Tibial artery (tissue), 4 donors: ENCODE results near the gene NINL.

Source experiments
- DNase-seq, 2 donors: peaks; one replicate each; pipeline ENCODE4 v3.0.0-alpha.2; 2019
- H3K27ac ChIP-seq, 2 donors: fragments of 200-600 bp; sonication (generic) in 1 of 2; 1 replicate in 1 of 2; 2 replicates in 1 of 2; pipeline ENCODE4 v1.5.1; 2018 to 2019; ENCODE audit warnings: mild to moderate bottlenecking in 1 of 2
- H3K27me3 ChIP-seq, 2 donors: fragments of 200-600 bp; sonication (generic) in 1 of 2; one replicate each; pipeline versions ENCODE4 v1.5.1 to v1.6.0; 2016 to 2019
- H3K36me3 ChIP-seq, 3 donors: fragments of 200-600 bp; sonication (generic) in 2 of 3; one replicate each; pipeline ENCODE4 v1.5.1; 2016 to 2019; ENCODE audit warnings: mild to moderate bottlenecking in 2 of 3
- H3K4me1 ChIP-seq, 4 donors: fragments of 200-600 bp; sonication (generic) in 2 of 4; 1 replicate in 3 of 4; 2 replicates in 1 of 4; pipeline ENCODE4 v1.5.1; 2016 to 2019
- H3K4me3 ChIP-seq, 2 donors: fragments of 200-600 bp; sonication (generic) in 1 of 2; 1 replicate in 1 of 2; 2 replicates in 1 of 2; pipeline ENCODE4 v1.5.1; 2018 to 2019; ENCODE audit warnings: mild to moderate bottlenecking in 2 of 2
- H3K9me3 ChIP-seq, 3 donors: fragments of 200-600 bp; sonication (generic) in 1 of 3; one replicate each; pipeline ENCODE4 v1.5.1; 2016 to 2019
- CTCF ChIP-seq, 2 experiments: fragments of 200-600 bp in 1 of 2; fragments of 450-650 bp in 1 of 2; IDR thresholded peaks; one replicate each; pipeline ENCODE4 v1.5.1; 2017 to 2019; ENCODE audit warnings: antibody characterized with exemption in 2 of 2, mild to moderate bottlenecking in 1 of 2, moderate library complexity in 1 of 2
- intact Hi-C: fragments of 100-400 bp; cut with DNase I; formaldehyde crosslinking; loops from one replicate; pipeline ENCODE4 v1.15.0; 2023; ENCODE audit warnings: low total_unique reads

NINL gene

GRCh38 chr20:25437153-25437581 is 148.2 kb downstream of the NINL start:
- Histone ChIP-seq H3K27me3 (no peaks in the 10 kb centered on the region), H3K27ac (no peak overlapping the region), H3K36me3 (no peaks in the 10 kb centered on the region), H3K9me3 (no peaks in the 10 kb centered on the region), H3K4me1 (no peaks in the 10 kb centered on the region), H3K4me3 (no peak overlapping the region)
- intact Hi-C loops = no loop called here
- TF ChIP-seq CTCF (IDR thresholded peaks at IDR 0.05) = no peak
- DNase-seq = no peak

GRCh38 chr20:25424536-25424935 is 160.8 kb downstream of the NINL start:
- H3K9me3 ChIP-seq = no peaks in the 10 kb centered on the region
- H3K4me3 ChIP-seq = no peak overlapping the region
- H3K27me3 ChIP-seq = no peaks in the 10 kb centered on the region
- no peak for TF ChIP-seq CTCF (IDR thresholded peaks at IDR 0.05)
- H3K4me1 ChIP-seq = no peaks in the 10 kb centered on the region
- no peak for DNase-seq
- no peaks in the 10 kb centered on the region for H3K36me3 ChIP-seq
- no peak overlapping the region for H3K27ac ChIP-seq
- intact Hi-C loops = no loop called here

- no peak for DNase-seq
- H3K4me3 ChIP-seq = no peak overlapping the region
- no peaks in the 10 kb centered on the region for H3K36me3 ChIP-seq
- H3K9me3 ChIP-seq = no peaks in the 10 kb centered on the region
- no peak for TF ChIP-seq CTCF (IDR thresholded peaks at IDR 0.05)
- H3K4me1 ChIP-seq = no peaks in the 10 kb centered on the region
- no peaks in the 10 kb centered on the region for H3K27me3 ChIP-seq
- no peak overlapping the region for H3K27ac ChIP-seq
- intact Hi-C loops = no loop called here
These were observed 163.3 kb downstream of the NINL start for GRCh38 chr20:25422032-25422431.

GRCh38 chr20:25421102-25421501 is 164.2 kb downstream of the NINL start:
- Histone ChIP-seq H3K4me1 (no peaks in the 10 kb centered on the region), H3K4me3 (no peak overlapping the region), H3K9me3 (no peaks in the 10 kb centered on the region), H3K36me3 (no peaks in the 10 kb centered on the region), H3K27me3 (no peaks in the 10 kb centered on the region), H3K27ac (no peak overlapping the region)
- DNase-seq = no peak
- intact Hi-C loops = no loop called here
- no peak for TF ChIP-seq CTCF (IDR thresholded peaks at IDR 0.05)

- intact Hi-C loops = no loop called here
- H3K4me1 ChIP-seq = no peaks in the 10 kb centered on the region
- no peak for TF ChIP-seq CTCF (IDR thresholded peaks at IDR 0.05)
These were observed 166.6 kb downstream of the NINL start for GRCh38 chr20:25418776-25419175.

GRCh38 chr20:25408890-25409289 is 176.4 kb downstream of the NINL start:
- Histone ChIP-seq H3K36me3 (no peaks in the 10 kb centered on the region), H3K4me3 (no peak overlapping the region), H3K27ac (no peak overlapping the region), H3K4me1 (peaks cover 0 to 17% (median 10%) of the 10 kb centered on the region in 4 donors), H3K27me3 (no peaks in the 10 kb centered on the region), H3K9me3 (no peaks in the 10 kb centered on the region)
- intact Hi-C loops = loop anchor here (5.0 kb wide), 1 partner anchor 417 kb away; the partner anchor contains the start of gene APMAP
- DNase-seq = no peak
- no peak for TF ChIP-seq CTCF (IDR thresholded peaks at IDR 0.05)

More at GRCh38 chr20:25418776-25419175, 166.6 kb downstream of the NINL start:
- Histone ChIP-seq H3K4me3 (no peak overlapping the region), H3K27me3 (no peaks in the 10 kb centered on the region), H3K27ac (no peak overlapping the region), H3K36me3 (no peaks in the 10 kb centered on the region), H3K9me3 (no peaks in the 10 kb centered on the region)
- no peak for DNase-seq
